Hepatocyte (in vitro differentiated cells): Measurements from ENCODE around the gene PI16.

ENCODE experiments used
- EZH2 ChIP-seq: fragments of 200-600 bp; sonication (generic); IDR thresholded peaks from 2 replicates; pipeline ENCODE4 v1.6.1; 2016; ENCODE audit warnings: antibody characterized with exemption, mild to moderate bottlenecking, borderline replicate concordance
- TF ChIP-seq, protein P1 (sequence below): fragments of 200-600 bp; sonication (generic); IDR thresholded peaks from 2 replicates; pipeline ENCODE4 v1.5.1; 2016; ENCODE audit warnings: antibody characterized with exemption, mild to moderate bottlenecking; ENCODE audit not compliant: poor library complexity

DNA sequence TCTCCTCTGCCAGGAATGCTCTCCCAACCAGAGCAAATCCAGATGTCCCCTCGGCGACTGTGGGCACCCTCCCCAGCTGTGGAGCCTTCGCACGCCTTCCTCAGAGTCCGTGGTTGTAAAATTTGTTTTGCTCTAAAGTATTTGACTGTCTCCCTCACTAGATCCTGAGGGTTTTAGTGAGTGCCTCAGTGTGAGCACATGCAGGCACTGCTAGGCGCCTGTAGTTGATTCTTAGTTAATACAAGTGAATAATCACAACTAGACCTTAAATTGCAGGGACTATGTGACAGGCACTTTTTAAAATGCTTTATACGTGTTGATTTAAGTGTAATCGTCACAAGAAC, 32.1 kb downstream of the PI16 start:
- TF ChIP-seq, protein P1, sequence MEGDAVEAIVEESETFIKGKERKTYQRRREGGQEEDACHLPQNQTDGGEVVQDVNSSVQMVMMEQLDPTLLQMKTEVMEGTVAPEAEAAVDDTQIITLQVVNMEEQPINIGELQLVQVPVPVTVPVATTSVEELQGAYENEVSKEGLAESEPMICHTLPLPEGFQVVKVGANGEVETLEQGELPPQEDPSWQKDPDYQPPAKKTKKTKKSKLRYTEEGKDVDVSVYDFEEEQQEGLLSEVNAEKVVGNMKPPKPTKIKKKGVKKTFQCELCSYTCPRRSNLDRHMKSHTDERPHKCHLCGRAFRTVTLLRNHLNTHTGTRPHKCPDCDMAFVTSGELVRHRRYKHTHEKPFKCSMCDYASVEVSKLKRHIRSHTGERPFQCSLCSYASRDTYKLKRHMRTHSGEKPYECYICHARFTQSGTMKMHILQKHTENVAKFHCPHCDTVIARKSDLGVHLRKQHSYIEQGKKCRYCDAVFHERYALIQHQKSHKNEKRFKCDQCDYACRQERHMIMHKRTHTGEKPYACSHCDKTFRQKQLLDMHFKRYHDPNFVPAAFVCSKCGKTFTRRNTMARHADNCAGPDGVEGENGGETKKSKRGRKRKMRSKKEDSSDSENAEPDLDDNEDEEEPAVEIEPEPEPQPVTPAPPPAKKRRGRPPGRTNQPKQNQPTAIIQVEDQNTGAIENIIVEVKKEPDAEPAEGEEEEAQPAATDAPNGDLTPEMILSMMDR: no peak
- no peak for TF ChIP-seq EZH2
